ENCODE data around the gene DDX3Y. TPM values are rescaled to one million over a fixed set of nuclear protein-coding genes. Genes with fewer than 3 reads are reported as not detected.

The DDX3Y gene
- total and polyA plus RNA-seq, 2 donors (not counting 1 experiment from before 2014, with no cell fraction given), result 155 TPM; not detected in 1

DNA sequence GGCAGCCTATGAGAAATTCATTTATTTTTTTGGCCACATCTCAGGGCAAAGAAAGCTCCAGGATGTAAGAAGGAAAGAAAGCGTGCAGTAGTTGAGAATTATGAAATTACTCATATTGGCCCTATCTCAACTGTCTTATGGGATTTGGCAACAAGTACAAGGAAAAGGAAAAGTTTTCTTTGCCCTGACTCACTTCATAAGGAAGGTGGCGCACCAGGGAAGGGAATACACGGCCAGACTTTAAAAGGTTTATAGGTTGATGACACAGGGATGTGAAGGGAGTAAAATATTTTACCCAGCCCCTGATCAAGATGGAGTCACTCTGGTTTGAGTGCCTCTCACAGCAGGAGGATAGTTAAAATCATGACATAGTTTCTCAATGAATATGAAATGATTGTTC is 23.4 kb downstream of the DDX3Y start:
- Mint-ChIP-seq H3K27me3 (no peaks in the 10 kb centered on the region), H3K27ac (no peak overlapping the region), H3K4me3 (no peak overlapping the region), H3K4me1 (no peaks in the 10 kb centered on the region), H3K9me3 (ENCODE audit: insufficient read depth) (no peaks in the 10 kb centered on the region)
- H3K9ac ChIP-seq (ENCODE audit: low read length), result no peak overlapping the region
- H4K20me1 ChIP-seq (ENCODE audit: control insufficient read depth, insufficient read depth, low read length, poor library complexity, severe bottlenecking), result no peaks in the 10 kb centered on the region
- H3K27me3 ChIP-seq (replicated peaks in 1 of 4; ENCODE audit: control extremely low read depth in 1 of 4, control insufficient read depth in 3 of 4, insufficient read depth in 4 of 4, low read length in 3 of 4), result no peaks in the 10 kb centered on the region
- no peaks in the 10 kb centered on the region for H3K36me3 ChIP-seq (replicated peaks in 1 of 2; ENCODE audit: control extremely low read depth in 1 of 2, control insufficient read depth in 1 of 2, extremely low read depth in 1 of 2, insufficient read depth in 2 of 2, low read length in 1 of 2)
- no peaks in the 10 kb centered on the region for H3K79me2 ChIP-seq (ENCODE audit: control insufficient read depth, insufficient read depth, low read length)
- ChIA-PET POLR2A (no interaction called here), CTCF (no interaction called here)
- no peak overlapping the region for H2AFZ ChIP-seq (ENCODE audit: insufficient read depth, low read depth, low read length, poor library complexity, severe bottlenecking)
- no peaks in the 10 kb centered on the region for H3K9me3 ChIP-seq (ENCODE audit: control extremely low read depth in 1 of 3, control insufficient read depth in 2 of 3, insufficient read depth in 1 of 3, low read length in 2 of 3)
- H3K4me1 ChIP-seq (ENCODE audit: control insufficient read depth in 2 of 2, insufficient read depth in 2 of 2, low read length in 2 of 2), result no peaks in the 10 kb centered on the region
- TF ChIP-seq, protein P1, sequence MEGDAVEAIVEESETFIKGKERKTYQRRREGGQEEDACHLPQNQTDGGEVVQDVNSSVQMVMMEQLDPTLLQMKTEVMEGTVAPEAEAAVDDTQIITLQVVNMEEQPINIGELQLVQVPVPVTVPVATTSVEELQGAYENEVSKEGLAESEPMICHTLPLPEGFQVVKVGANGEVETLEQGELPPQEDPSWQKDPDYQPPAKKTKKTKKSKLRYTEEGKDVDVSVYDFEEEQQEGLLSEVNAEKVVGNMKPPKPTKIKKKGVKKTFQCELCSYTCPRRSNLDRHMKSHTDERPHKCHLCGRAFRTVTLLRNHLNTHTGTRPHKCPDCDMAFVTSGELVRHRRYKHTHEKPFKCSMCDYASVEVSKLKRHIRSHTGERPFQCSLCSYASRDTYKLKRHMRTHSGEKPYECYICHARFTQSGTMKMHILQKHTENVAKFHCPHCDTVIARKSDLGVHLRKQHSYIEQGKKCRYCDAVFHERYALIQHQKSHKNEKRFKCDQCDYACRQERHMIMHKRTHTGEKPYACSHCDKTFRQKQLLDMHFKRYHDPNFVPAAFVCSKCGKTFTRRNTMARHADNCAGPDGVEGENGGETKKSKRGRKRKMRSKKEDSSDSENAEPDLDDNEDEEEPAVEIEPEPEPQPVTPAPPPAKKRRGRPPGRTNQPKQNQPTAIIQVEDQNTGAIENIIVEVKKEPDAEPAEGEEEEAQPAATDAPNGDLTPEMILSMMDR (IDR thresholded peaks at IDR 0.05), result no peak
- TF ChIP-seq EZH2 (IDR thresholded peaks at IDR 0.05; ENCODE audit: borderline replicate concordance, insufficient read depth, low read depth, low read length, poor library complexity, severe bottlenecking), result no peak
- no peak overlapping the region for H3K4me2 ChIP-seq (replicated peaks; ENCODE audit: low read depth, low read length, poor library complexity, severe bottlenecking)
- intact Hi-C loops (cut with micrococcal nuclease), result no loop called here
- ATAC-seq (ENCODE audit: low read depth) (no peak), DNase-seq (no peak)
- WGBS (ENCODE audit: insufficient coverage), result no CpG with 5 or more reads among the region's 3 CpGs
- no peak overlapping the region for H3K27ac ChIP-seq (ENCODE audit: low read length in 2 of 2)
- H3K4me3 ChIP-seq (ENCODE audit: control extremely low read depth in 1 of 5, extremely low read depth in 1 of 5, insufficient read depth in 1 of 5, low read depth in 2 of 5, low read length in 4 of 5), result no peak overlapping the region

- H3K4me2 ChIP-seq (replicated peaks; ENCODE audit: low read depth, low read length, poor library complexity, severe bottlenecking), result no peak overlapping the region
Measured at GRCh38 chrY:12941725-12942687, 37.3 kb downstream of the DDX3Y start.

More at GRCh38 chrY:12941725-12942687, 37.3 kb downstream of the DDX3Y start:
- H3K27ac Mint-ChIP-seq, result no peak overlapping the region
- Histone ChIP-seq H3K27me3 (replicated peaks in 1 of 4; ENCODE audit: control extremely low read depth in 1 of 4, control insufficient read depth in 3 of 4, insufficient read depth in 4 of 4, low read length in 3 of 4) (no peaks in the 10 kb centered on the region), H3K36me3 (replicated peaks in 1 of 2; ENCODE audit: control extremely low read depth in 1 of 2, control insufficient read depth in 1 of 2, extremely low read depth in 1 of 2, insufficient read depth in 2 of 2, low read length in 1 of 2) (no peaks in the 10 kb centered on the region), H2AFZ (ENCODE audit: insufficient read depth, low read depth, low read length, poor library complexity, severe bottlenecking) (no peak overlapping the region), H3K9ac (ENCODE audit: low read length) (no peak overlapping the region), H3K9me3 (ENCODE audit: control extremely low read depth in 1 of 3, control insufficient read depth in 2 of 3, insufficient read depth in 1 of 3, low read length in 2 of 3) (no peaks in the 10 kb centered on the region), H4K20me1 (ENCODE audit: control insufficient read depth, insufficient read depth, low read length, poor library complexity, severe bottlenecking) (no peaks in the 10 kb centered on the region), H3K79me2 (ENCODE audit: control insufficient read depth, insufficient read depth, low read length) (no peaks in the 10 kb centered on the region), H3K4me1 (ENCODE audit: control insufficient read depth in 2 of 2, insufficient read depth in 2 of 2, low read length in 2 of 2) (no peaks in the 10 kb centered on the region), H3K27ac (ENCODE audit: low read length in 2 of 2) (no peak overlapping the region), H3K4me3 (ENCODE audit: control extremely low read depth in 1 of 5, extremely low read depth in 1 of 5, insufficient read depth in 1 of 5, low read depth in 2 of 5, low read length in 4 of 5) (no peak overlapping the region)
- no peak for TF ChIP-seq EZH2 (IDR thresholded peaks at IDR 0.05; ENCODE audit: borderline replicate concordance, insufficient read depth, low read depth, low read length, poor library complexity, severe bottlenecking)
- TF ChIP-seq, protein P1 (IDR thresholded peaks at IDR 0.05), result no peak
- H3K4me1 Mint-ChIP-seq, result no peaks in the 10 kb centered on the region
- DNase-seq (no peak), ATAC-seq (ENCODE audit: low read depth) (no peak)
- CTCF ChIA-PET, result no interaction called here
- 70% methylated on average over 1 of the region's 5 CpGs for WGBS (ENCODE audit: insufficient coverage)
- intact Hi-C loops (cut with micrococcal nuclease), result no loop called here
- H3K27me3 Mint-ChIP-seq, result no peaks in the 10 kb centered on the region
- POLR2A ChIA-PET, result no interaction called here
- no peaks in the 10 kb centered on the region for H3K9me3 Mint-ChIP-seq (ENCODE audit: insufficient read depth)
- no peak overlapping the region for H3K4me3 Mint-ChIP-seq
